ENCODE data around the gene PIGL. TPM values are rescaled to one million over a fixed set of nuclear protein-coding genes. Genes with fewer than 3 reads are reported as not detected.
"Not testable (repeated sequence)": the region's sequence is repeated elsewhere in the genome, so short reads cannot be mapped to it uniquely, and the experiment has no call there.

Gene PIGL
- total RNA-seq, 8 experiments from 2014 or later: 14.3 to 59.9 (median 31.6) TPM

GRCh38 chr17:16202554-16203500, 14.2 kb upstream of the PIGL start:
- H3K4me3 ChIP-seq; H3K27ac ChIP-seq; in situ Hi-C loops (cut with MboI; ENCODE audit: low pct_unique_long_range_greater_than_20kb in 2 of 9, low sequenced_read_pairs in 9 of 9, unreplicated experiment in 9 of 9); ATAC-seq (replicated peaks in 6 of 8); H3K4me1 ChIP-seq (replicated peaks in 1 of 2): not testable (repeated sequence)
- WGBS, 10 experiments: 44 to 100% (median 86%) methylated on average over 1 to 4 of the region's 5 CpGs; no CpG with 5 or more reads in 2 of the 10 experiments

- ATAC-seq (replicated peaks in 6 of 8); in situ Hi-C loops (cut with MboI; ENCODE audit: low pct_unique_long_range_greater_than_20kb in 2 of 9, low sequenced_read_pairs in 9 of 9, unreplicated experiment in 9 of 9); H3K4me1 ChIP-seq (replicated peaks in 1 of 2); H3K4me3 ChIP-seq; H3K27ac ChIP-seq: not testable (repeated sequence)
- WGBS, 10 experiments: 75 to 100% (median 86%) methylated on average over 1 to 5 of the region's 6 CpGs; no CpG with 5 or more reads in 5 of the 10 experiments
Measured at GRCh38 chr17:16204763-16205162, 12.2 kb upstream of the PIGL start.

- Histone ChIP-seq H3K27ac (no peak overlapping the region), H3K4me1 (replicated peaks in 1 of 2) (peaks cover 6 to 7% of the 10 kb centered on the region in 2 donors), H3K4me3 (no peak overlapping the region)
- 59 to 100% (median 82%) methylated on average over 2 to 3 of the region's 3 CpGs for WGBS, 10 experiments
- no peak for ATAC-seq (replicated peaks in 6 of 8)
- in situ Hi-C loops (cut with MboI; ENCODE audit: low pct_unique_long_range_greater_than_20kb in 2 of 9, low sequenced_read_pairs in 9 of 9, unreplicated experiment in 9 of 9): no loop called here
Measured at GRCh38 chr17:16211590-16211989, 5.4 kb upstream of the PIGL start.

- WGBS, 10 experiments: 83 to 100% (median 100%) methylated on average over 1 to 5 of the region's 6 CpGs; no CpG with 5 or more reads in 3 of the 10 experiments
- H3K27ac ChIP-seq: no peak overlapping the region
- ATAC-seq (replicated peaks in 6 of 8): no peak
- in situ Hi-C loops (cut with MboI; ENCODE audit: low pct_unique_long_range_greater_than_20kb in 2 of 9, low sequenced_read_pairs in 9 of 9, unreplicated experiment in 9 of 9): no loop called here
- H3K4me3 ChIP-seq: no peak overlapping the region
- H3K4me1 ChIP-seq (replicated peaks in 1 of 2): peaks cover 6 to 7% of the 10 kb centered on the region in 2 donors
Measured at GRCh38 chr17:16212793-16213192, 4.2 kb upstream of the PIGL start.

GRCh38 chr17:16214190-16215001, 2.6 kb upstream of the PIGL start:
- peak overlapping the region; percentile 63 to 99 (median 85) for H3K4me3 ChIP-seq
- no peak for ATAC-seq (replicated peaks in 6 of 8)
- peaks cover 6 to 14% of the 10 kb centered on the region in 2 donors for H3K4me1 ChIP-seq (replicated peaks in 1 of 2)
- in situ Hi-C loops (cut with MboI; ENCODE audit: low pct_unique_long_range_greater_than_20kb in 2 of 9, low sequenced_read_pairs in 9 of 9, unreplicated experiment in 9 of 9): no loop called here
- WGBS, 10 experiments: 0 to 21% (median 2%) methylated on average over 2 to 13 of the region's 16 CpGs
- H3K27ac ChIP-seq: peak overlapping the region; percentile 92 to 95

GRCh38 chr17:16215002-16215272, 2.1 kb upstream of the PIGL start:
- in situ Hi-C loops (cut with MboI; ENCODE audit: low pct_unique_long_range_greater_than_20kb in 2 of 9, low sequenced_read_pairs in 9 of 9, unreplicated experiment in 9 of 9): no loop called here
- ATAC-seq (replicated peaks in 6 of 8): peak; percentile 52 to 66 (median 62)
- 0% methylated on average over 4 of the region's 27 CpGs; no CpG with 5 or more reads in 9 of the 10 experiments for WGBS, 10 experiments

GRCh38 chr17:16215273-16215964, 1.6 kb upstream of the PIGL start, which contains the start of gene NCOR1:
NCOR1 (minus strand) TSS chr17:16215534; CDS start chr17:16194569, 20,965 bp downstream.
- WGBS, 10 experiments: 0 to 20% (median 1%) methylated on average over 3 to 15 of the region's 82 CpGs; no CpG with 5 or more reads in 6 of the 10 experiments
- H3K27ac ChIP-seq: peak within 1 kb of the TSS; percentile 92 to 95
- in situ Hi-C loops (cut with MboI; ENCODE audit: low pct_unique_long_range_greater_than_20kb in 2 of 9, low sequenced_read_pairs in 9 of 9, unreplicated experiment in 9 of 9): no loop called here
- ATAC-seq (replicated peaks in 6 of 8): peak; percentile 83 to 91 (median 89)
- peak within 1 kb of the TSS; percentile 63 to 99 (median 85) for H3K4me3 ChIP-seq
- H3K4me1 ChIP-seq (replicated peaks in 1 of 2): peaks cover 6 to 14% of the 10 kb centered on the region in 2 donors

More at GRCh38 chr17:16215002-16215272, 2.1 kb upstream of the PIGL start:
- H3K27ac ChIP-seq: peak overlapping the region; percentile 92 to 95
- H3K4me3 ChIP-seq: peak overlapping the region; percentile 63 to 99 (median 85)
- H3K4me1 ChIP-seq (replicated peaks in 1 of 2): peaks cover 6 to 14% of the 10 kb centered on the region in 2 donors

- ATAC-seq (replicated peaks in 6 of 8): no peak
- in situ Hi-C loops (cut with MboI; ENCODE audit: low pct_unique_long_range_greater_than_20kb in 2 of 9, low sequenced_read_pairs in 9 of 9, unreplicated experiment in 9 of 9): no loop called here
- H3K4me1 ChIP-seq (replicated peaks in 1 of 2): peaks cover 6 to 14% of the 10 kb centered on the region in 2 donors
- H3K27ac ChIP-seq: peak overlapping the region; percentile 92 to 95
- peak overlapping the region; percentile 63 to 99 (median 85) for H3K4me3 ChIP-seq
- WGBS, 10 experiments: 10 to 80% (median 50%) methylated on average over 1 to 18 of the region's 22 CpGs; no CpG with 5 or more reads in 3 of the 10 experiments
Measured at GRCh38 chr17:16215965-16216316, 1.1 kb upstream of the PIGL start.

GRCh38 chr17:16216341-16217001, 539 bp upstream of the PIGL start:
- peaks cover 6 to 14% of the 10 kb centered on the region in 2 donors for H3K4me1 ChIP-seq (replicated peaks in 1 of 2)
- ATAC-seq (replicated peaks in 6 of 8); in situ Hi-C loops (cut with MboI; ENCODE audit: low pct_unique_long_range_greater_than_20kb in 2 of 9, low sequenced_read_pairs in 9 of 9, unreplicated experiment in 9 of 9): not testable (repeated sequence)
- H3K4me3 ChIP-seq: peak overlapping the region; percentile 63 to 99 (median 88)
- peak overlapping the region; percentile 92 to 95 for H3K27ac ChIP-seq
- WGBS, 10 experiments: 14 to 88% (median 70%) methylated on average over 2 to 32 of the region's 38 CpGs

GRCh38 chr17:16222406-16222805, 5.4 kb downstream of the PIGL start:
- in situ Hi-C loops (cut with MboI; ENCODE audit: low pct_unique_long_range_greater_than_20kb in 2 of 9, low sequenced_read_pairs in 9 of 9, unreplicated experiment in 9 of 9): no loop called here
- Histone ChIP-seq H3K4me1 (replicated peaks in 1 of 2) (peaks cover 0 to 6% of the 10 kb centered on the region in 2 donors), H3K4me3 (no peak overlapping the region), H3K27ac (no peak overlapping the region)
- ATAC-seq (replicated peaks in 6 of 8): no peak
- WGBS, 10 experiments: 74 to 100% (median 100%) methylated on average over 1 to 3 of the region's 3 CpGs; no CpG with 5 or more reads in 3 of the 10 experiments

- H3K4me1 ChIP-seq (replicated peaks in 1 of 2); H3K27ac ChIP-seq; in situ Hi-C loops (cut with MboI; ENCODE audit: low pct_unique_long_range_greater_than_20kb in 2 of 9, low sequenced_read_pairs in 9 of 9, unreplicated experiment in 9 of 9); ATAC-seq (replicated peaks in 6 of 8); H3K4me3 ChIP-seq: not testable (repeated sequence)
- 55 to 100% (median 89%) methylated on average over 1 to 6 of the region's 8 CpGs for WGBS, 10 experiments
Measured at GRCh38 chr17:16229912-16230561, 13.0 kb downstream of the PIGL start.

- Histone ChIP-seq H3K27ac (no peak overlapping the region), H3K4me1 (replicated peaks in 1 of 2) (no peaks in the 10 kb centered on the region), H3K4me3 (no peak overlapping the region)
- no peak for ATAC-seq (replicated peaks in 6 of 8)
- in situ Hi-C loops (cut with MboI; ENCODE audit: low pct_unique_long_range_greater_than_20kb in 2 of 9, low sequenced_read_pairs in 9 of 9, unreplicated experiment in 9 of 9): no loop called here
- WGBS, 10 experiments: 11 to 100% (median 86%) methylated on average over 1 of the region's 1 CpG; no CpG with 5 or more reads in 2 of the 10 experiments
Measured at GRCh38 chr17:16232391-16232790, 15.4 kb downstream of the PIGL start.
